ENCODE measurements around the gene GRID1.

GRID1 gene

GRCh38 chr10:86222687-86223086 is 143.9 kb downstream of the GRID1 start:
- DNase-seq: no peak

GRCh38 chr10:86222336-86222650 is 144.3 kb downstream of the GRID1 start:
- DNase-seq: no peak

GRCh38 chr10:86221442-86222335 is 144.9 kb downstream of the GRID1 start:
- DNase-seq: no peak

GRCh38 chr10:86220626-86221025 is 146.0 kb downstream of the GRID1 start:
- DNase-seq: no peak

- no peak for DNase-seq
Observed at GRCh38 chr10:86219271-86219670, 147.3 kb downstream of the GRID1 start.

- DNase-seq: no peak
Observed at GRCh38 chr10:86218842-86219241, 147.8 kb downstream of the GRID1 start.

GRCh38 chr10:86218160-86218559 is 148.4 kb downstream of the GRID1 start:
- DNase-seq: no peak

GRCh38 chr10:86217371-86218080 is 149.1 kb downstream of the GRID1 start:
- DNase-seq: no peak

- no peak for DNase-seq
Observed at GRCh38 chr10:86216886-86217285, 149.7 kb downstream of the GRID1 start.

- no peak for DNase-seq
Observed at GRCh38 chr10:86215712-86216111, 150.9 kb downstream of the GRID1 start.

GRCh38 chr10:86215046-86215445 is 151.5 kb downstream of the GRID1 start:
- no peak for DNase-seq

GRCh38 chr10:86213148-86213547 is 153.4 kb downstream of the GRID1 start:
- no peak for DNase-seq

GRCh38 chr10:86212391-86212700 is 154.2 kb downstream of the GRID1 start:
- DNase-seq: no peak

GRCh38 chr10:86211691-86212390 is 154.8 kb downstream of the GRID1 start:
- no peak for DNase-seq

- no peak for DNase-seq
Observed at GRCh38 chr10:86210416-86210815, 156.2 kb downstream of the GRID1 start.

GRCh38 chr10:86209726-86210125 is 156.9 kb downstream of the GRID1 start:
- no peak for DNase-seq

- no peak for DNase-seq
Observed at GRCh38 chr10:86207226-86207625, 159.4 kb downstream of the GRID1 start.

- DNase-seq: no peak
Observed at GRCh38 chr10:86206240-86206579, 160.4 kb downstream of the GRID1 start.

GRCh38 chr10:86205306-86206239 is 161.0 kb downstream of the GRID1 start:
- no peak for DNase-seq

- DNase-seq: no peak
Observed at GRCh38 chr10:86204421-86205305, 161.9 kb downstream of the GRID1 start.

- DNase-seq: no peak
Observed at GRCh38 chr10:86203162-86203905, 163.3 kb downstream of the GRID1 start.
